Measurements from ENCODE around the gene SLFN12L. TPM values are rescaled to one million over a fixed set of nuclear protein-coding genes. Genes with fewer than 3 reads are reported as not detected.
A peak's percentile ranks its signal among the peaks of the same experiment; 100 is the strongest.

The SLFN12L gene
- total RNA-seq, 4 donors from 2014 or later, result 0.50 to 3.4 (median 1.2) TPM

- peaks cover 0 to 81% (median 24%) of the 10 kb centered on the region in 4 donors for H3K27me3 ChIP-seq
- no peak for DNase-seq
- WGBS, 2 donors, result 85 to 94% methylated on average over 1 to 2 of the region's 2 CpGs
- intact Hi-C loops (cut with DNase I), result no loop called here
- no peak for TF ChIP-seq CTCF (IDR thresholded peaks at IDR 0.05)
- TF ChIP-seq POLR2A (IDR thresholded peaks at IDR 0.05), result no peak
- no peaks in the 10 kb centered on the region for H3K36me3 ChIP-seq
- no peaks in the 10 kb centered on the region for H3K9me3 ChIP-seq
- H3K4me1 ChIP-seq, result peaks cover 0 to 24% (median 0%) of the 10 kb centered on the region in 3 donors
- H3K27ac ChIP-seq, result no peak overlapping the region
- no peak overlapping the region for H3K4me3 ChIP-seq
Measured at GRCh38 chr17:35499548-35499947, 37.9 kb downstream of the SLFN12L start.

- TF ChIP-seq POLR2A (IDR thresholded peaks at IDR 0.05) (no peak), CTCF (IDR thresholded peaks at IDR 0.05) (no peak)
- intact Hi-C loops (cut with DNase I), result no loop called here
- Histone ChIP-seq H3K36me3 (no peaks in the 10 kb centered on the region), H3K4me1 (peaks cover 0 to 24% (median 0%) of the 10 kb centered on the region in 3 donors), H3K4me3 (peak overlapping the region in 1 of 4 donors; percentile 40), H3K27me3 (peaks cover 0 to 84% (median 24%) of the 10 kb centered on the region in 4 donors), H3K27ac (no peak overlapping the region), H3K9me3 (no peaks in the 10 kb centered on the region)
- WGBS, 2 donors, result 44 to 50% methylated on average over 8 to 12 of the region's 12 CpGs
- DNase-seq, result no peak
Measured at GRCh38 chr17:35498448-35499178, 38.9 kb downstream of the SLFN12L start.

GRCh38 chr17:35496451-35497290, 40.8 kb downstream of the SLFN12L start:
- no peak for TF ChIP-seq POLR2A (IDR thresholded peaks at IDR 0.05)
- TF ChIP-seq CTCF (IDR thresholded peaks at IDR 0.05), result no peak
- no peak overlapping the region for H3K27ac ChIP-seq
- H3K4me3 ChIP-seq, result peak overlapping the region in 1 of 4 donors; percentile 21
- intact Hi-C loops (cut with DNase I), result no loop called here
- 33 to 49% methylated on average over 19 to 25 of the region's 30 CpGs for WGBS, 2 donors
- peaks cover 0 to 24% (median 0%) of the 10 kb centered on the region in 3 donors for H3K4me1 ChIP-seq
- no peaks in the 10 kb centered on the region for H3K9me3 ChIP-seq
- no peak for DNase-seq
- H3K36me3 ChIP-seq, result no peaks in the 10 kb centered on the region
- H3K27me3 ChIP-seq, result peaks cover 0 to 99% (median 24%) of the 10 kb centered on the region in 4 donors

- Histone ChIP-seq H3K4me3 (no peak overlapping the region), H3K27ac (no peak overlapping the region), H3K4me1 (peaks cover 0 to 31% (median 0%) of the 10 kb centered on the region in 3 donors), H3K9me3 (no peaks in the 10 kb centered on the region), H3K36me3 (no peaks in the 10 kb centered on the region), H3K27me3 (peaks cover 0 to 100% (median 36%) of the 10 kb centered on the region in 4 donors)
- intact Hi-C loops (cut with DNase I), result no loop called here
- no peak for TF ChIP-seq CTCF (IDR thresholded peaks at IDR 0.05)
- no peak for TF ChIP-seq POLR2A (IDR thresholded peaks at IDR 0.05)
- no peak for DNase-seq
- WGBS, 2 donors, result 3 to 33% methylated on average over 2 of the region's 2 CpGs
Measured at GRCh38 chr17:35493040-35493439, 44.4 kb downstream of the SLFN12L start.

GRCh38 chr17:35491417-35491816, 46.1 kb downstream of the SLFN12L start:
- Histone ChIP-seq H3K9me3 (no peaks in the 10 kb centered on the region), H3K4me1 (peaks cover 5 to 36% (median 5%) of the 10 kb centered on the region in 3 donors), H3K27ac (no peak overlapping the region), H3K36me3 (no peaks in the 10 kb centered on the region), H3K27me3 (peaks cover 0 to 100% (median 26%) of the 10 kb centered on the region in 4 donors), H3K4me3 (no peak overlapping the region)
- WGBS, 2 donors, result 20 to 31% methylated on average over 3 of the region's 3 CpGs
- TF ChIP-seq POLR2A (IDR thresholded peaks at IDR 0.05) (no peak), CTCF (IDR thresholded peaks at IDR 0.05) (no peak)
- intact Hi-C loops (cut with DNase I), result no loop called here
- no peak for DNase-seq
